Measurements from ENCODE around the gene WDR91.

WDR91 gene

DNA sequence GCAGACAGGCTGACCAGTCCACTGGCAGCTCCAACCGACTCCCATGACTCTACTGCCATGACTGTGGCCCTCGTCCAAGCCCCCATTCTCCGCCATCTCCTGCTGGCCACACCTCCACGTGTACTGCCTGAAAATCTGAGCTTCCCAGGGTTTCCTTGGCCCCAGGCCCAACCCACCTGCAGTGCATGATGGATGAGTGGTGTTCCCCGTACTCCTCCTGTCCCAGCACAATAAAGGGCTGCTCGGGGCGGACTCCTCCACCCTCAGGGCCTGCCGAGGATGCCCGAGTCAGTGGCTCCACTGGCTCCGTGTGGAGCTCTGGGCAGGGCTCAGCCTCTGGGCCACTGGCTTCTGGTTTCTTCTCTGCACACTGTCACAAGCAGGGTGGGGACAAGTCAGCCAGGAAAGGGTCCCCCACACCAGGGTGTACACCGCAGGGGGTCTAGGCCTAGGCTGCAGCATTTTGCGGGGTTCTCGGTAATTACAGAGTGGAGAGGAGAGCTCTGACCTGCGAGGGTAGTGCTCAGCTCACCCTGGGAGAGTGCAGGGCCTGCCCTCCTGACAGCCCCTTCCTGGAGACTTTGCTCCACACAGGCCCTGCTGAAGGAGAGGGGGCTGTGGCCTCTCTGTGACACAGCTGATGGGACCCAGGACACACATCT is 15.2 kb downstream of the WDR91 start:
- no peak for DNase-seq

DNA sequence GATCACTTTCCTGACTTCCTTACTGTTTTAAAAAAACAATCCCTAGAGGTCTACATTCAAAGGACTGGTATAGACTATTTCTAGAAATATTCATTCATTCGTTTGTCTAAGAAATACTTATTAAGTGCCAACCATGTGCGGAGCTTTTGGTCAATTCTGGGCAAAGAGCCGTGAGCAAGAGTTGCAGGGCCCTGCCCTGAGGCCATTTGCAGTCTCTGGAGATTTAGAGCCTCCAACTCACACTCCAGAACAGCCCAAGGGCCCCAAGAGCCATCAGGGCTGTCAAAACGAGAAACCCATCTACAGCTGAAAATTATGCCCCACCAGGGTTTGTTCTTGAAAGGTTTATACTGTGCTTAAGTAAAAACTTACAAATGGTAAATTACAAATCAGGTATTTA is 16.2 kb downstream of the WDR91 start:
- no peak for DNase-seq

DNA sequence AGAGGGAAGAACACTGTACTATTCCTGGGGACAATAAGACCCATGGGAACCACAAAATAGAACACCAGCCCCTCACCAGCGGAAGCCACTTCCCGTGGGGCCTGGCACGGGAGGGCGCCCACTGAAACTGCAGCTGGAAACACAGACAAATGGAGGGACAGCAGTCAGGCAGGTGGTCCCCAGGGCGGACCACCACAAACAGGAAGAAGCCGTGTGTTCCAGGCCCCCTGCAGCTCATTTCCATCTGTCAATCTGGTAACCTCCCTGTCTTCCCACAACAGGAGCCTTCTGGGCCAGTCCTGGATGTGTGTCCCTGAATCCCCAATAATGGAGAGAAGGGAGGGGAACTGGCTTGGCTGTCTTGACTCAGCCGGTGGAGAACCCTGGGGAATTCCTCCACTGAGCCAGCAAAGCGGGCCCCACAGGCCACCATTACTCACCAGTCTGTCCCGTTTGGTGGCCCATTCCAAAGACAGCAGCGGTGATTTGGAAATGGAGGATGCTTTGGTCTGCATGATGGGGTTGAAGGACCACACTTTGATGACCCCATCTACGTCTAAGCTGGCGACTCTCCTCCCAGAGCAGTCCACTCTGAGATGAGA is 16.7 kb downstream of the WDR91 start:
- DNase-seq: no peak

DNA sequence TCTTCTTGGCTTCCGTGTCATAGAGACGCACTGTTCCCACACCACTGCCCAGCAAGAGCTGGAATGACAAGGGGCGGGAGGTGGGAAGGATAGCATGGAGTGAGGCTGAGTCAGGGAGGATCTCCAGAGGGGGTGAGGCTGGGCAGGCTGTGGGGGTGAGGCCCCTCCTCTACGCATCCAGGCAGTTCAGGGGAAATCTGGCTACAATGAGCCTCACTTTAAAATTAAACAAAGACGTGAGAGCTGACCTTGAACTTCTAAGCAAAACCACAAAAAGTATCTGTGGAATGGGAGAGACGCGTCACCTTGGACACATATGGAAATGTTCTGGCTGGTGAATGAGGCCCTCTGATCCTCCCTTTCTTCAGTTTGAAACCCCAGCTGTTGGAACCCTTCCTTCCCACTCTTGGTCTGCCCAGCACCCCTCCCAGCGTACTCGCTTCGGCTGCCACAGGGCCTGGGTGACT is 17.7 kb downstream of the WDR91 start:
- no peak for DNase-seq

DNA sequence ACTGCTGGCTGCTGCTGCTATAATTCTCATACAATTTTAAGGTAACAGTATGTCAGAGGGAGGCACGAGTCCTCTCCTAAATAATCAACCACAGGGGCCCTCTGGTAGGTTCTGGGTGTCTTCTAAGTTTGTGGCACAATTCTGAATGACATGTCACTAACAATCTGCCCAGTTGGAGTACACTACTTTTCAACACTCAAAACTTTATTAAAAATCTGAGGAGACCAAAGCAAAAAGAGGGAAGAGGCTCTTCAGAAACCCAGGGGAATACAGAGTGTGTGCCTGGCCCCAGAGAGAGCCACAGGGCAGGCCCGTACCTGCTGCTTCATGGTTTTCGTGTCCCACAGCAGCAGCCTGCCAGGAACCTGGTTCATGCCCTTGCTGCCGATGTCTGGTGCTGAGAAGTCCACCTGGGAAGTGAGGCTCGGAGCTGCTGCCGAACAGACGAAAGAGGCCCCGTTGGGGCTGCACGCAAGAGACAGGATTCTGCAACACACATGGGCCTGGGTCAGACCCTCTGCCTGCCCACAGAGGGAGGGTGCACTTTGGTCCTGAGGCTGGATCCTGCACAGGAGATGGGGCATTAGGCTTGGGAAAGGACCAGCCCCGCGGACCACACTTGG is 18.3 kb downstream of the WDR91 start:
- DNase-seq: no peak

DNA sequence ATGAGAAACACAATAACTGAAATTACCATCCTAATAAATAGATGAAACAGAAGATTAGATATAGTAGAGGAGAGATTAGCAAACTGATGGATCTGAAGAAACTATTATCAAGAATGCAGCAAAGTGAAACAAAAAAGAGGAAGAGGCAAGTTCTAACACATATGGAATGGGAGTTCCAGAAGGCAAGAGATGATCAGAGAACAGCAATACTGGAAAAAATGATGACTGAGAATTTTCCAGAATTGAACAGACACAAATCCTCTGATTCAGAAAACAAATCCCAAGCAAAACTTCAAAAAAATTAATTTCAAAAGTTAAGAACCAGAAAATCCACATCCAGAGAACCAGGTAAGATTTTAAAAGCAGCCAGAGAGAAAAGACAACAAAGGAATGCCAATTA is 20.6 kb downstream of the WDR91 start:
- no peak for DNase-seq

DNA sequence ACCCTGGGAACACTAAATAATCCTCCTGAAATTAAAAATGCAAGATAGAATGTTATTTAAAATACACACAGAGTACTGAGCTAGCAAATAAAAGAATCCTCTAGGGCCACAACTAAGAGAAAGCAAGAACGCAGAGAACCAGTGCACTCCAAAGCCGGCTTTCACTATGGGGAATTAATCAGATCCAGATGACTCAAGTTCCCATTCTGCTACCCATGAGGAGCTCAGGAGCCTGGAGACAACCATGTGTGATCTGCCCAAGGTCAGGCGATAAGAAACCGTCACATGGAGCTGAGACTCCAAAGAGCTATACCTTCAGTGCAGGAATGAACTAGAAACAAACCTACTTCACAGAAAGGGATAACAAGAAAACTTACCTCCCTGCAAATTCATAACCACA is 21.4 kb downstream of the WDR91 start:
- no peak for DNase-seq

DNA sequence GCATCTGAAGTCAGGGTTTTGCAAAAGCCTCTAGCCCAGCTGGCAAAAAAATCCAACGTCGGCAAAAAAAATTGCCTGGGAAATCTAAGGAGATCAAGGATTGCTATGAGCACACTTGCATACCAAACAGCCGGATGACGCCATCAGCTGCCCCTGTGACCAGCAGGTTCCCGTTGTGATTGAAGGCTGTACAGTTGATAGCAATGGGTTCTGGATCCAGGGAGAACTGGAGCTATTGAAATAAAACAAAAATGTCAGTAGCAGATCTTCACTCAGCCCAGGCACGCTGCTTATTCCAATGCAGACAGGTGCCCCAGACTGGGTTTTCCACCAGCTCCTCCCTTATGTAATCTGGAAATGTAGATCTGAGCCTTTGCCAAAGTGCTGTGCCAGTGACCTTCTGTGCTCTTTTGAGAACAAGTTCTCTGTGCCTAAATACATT is 22.1 kb downstream of the WDR91 start:
- DNase-seq: no peak

DNA sequence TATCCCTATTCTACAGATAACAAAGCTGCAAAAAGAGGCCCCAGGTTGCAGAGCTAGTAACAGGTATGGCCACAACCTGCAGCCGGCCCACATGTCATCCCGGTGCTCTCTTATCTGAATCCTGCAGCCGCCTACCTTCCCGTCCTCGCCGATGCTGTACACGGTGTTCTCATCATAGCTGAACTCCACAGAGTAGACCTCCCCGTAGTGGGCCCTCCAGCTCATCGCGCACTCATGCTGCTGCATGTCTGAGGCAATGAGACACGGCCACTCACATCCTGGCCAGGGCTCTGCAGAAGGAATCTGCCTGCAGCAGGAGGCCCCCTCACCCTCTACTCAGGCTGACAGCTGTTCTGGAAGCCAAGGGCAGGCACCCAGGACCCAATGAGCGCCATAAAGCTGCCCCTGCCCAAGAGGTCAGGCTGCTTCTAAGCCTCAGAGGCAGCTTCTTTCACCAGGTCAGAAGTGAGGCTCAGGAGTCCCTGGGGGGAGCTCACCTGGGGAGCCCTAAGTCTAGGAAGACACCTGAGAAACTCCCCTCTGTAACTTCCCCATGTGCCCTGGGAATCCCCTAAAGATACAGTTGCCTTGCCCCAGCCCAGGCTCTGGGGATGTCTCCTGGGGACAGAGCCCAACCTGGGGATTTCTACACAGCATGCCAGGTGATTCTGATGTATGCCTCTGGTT is 22.9 kb downstream of the WDR91 start:
- DNase-seq: no peak

DNA sequence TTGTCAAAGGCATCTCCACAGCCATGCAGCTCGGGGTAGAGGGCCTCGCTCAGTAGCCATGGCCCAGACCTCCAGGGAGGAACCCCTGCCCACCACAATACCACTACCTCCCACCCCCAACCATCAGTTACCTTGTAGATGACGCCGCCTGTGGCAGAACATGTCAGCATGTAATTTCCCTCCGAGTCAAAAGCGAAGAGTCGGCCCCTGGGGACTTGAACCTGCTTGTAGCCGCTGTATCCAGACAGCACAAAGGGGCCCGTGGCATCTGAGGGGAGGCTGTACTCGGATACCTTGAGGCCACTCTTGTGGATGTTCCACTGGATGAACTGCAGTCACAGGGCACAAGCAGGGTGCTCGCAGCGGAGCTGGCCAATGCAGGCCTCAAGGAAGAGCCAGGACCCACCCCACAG is 24.5 kb downstream of the WDR91 start:
- DNase-seq: no peak

DNA sequence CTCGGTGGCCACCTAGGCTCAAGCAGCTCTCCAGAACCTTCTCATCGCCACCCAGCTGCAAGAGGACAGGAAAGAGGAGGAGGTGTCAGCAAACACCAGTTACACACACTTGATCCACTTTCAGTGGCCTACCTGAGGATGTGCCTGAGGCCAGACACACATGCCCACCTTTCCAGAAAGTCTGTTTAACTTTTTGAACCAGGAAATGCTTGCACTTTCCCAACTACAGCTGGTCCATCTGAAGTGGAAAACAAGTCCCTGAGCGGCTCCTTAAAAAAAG is 25.1 kb downstream of the WDR91 start:
- DNase-seq: no peak

DNA sequence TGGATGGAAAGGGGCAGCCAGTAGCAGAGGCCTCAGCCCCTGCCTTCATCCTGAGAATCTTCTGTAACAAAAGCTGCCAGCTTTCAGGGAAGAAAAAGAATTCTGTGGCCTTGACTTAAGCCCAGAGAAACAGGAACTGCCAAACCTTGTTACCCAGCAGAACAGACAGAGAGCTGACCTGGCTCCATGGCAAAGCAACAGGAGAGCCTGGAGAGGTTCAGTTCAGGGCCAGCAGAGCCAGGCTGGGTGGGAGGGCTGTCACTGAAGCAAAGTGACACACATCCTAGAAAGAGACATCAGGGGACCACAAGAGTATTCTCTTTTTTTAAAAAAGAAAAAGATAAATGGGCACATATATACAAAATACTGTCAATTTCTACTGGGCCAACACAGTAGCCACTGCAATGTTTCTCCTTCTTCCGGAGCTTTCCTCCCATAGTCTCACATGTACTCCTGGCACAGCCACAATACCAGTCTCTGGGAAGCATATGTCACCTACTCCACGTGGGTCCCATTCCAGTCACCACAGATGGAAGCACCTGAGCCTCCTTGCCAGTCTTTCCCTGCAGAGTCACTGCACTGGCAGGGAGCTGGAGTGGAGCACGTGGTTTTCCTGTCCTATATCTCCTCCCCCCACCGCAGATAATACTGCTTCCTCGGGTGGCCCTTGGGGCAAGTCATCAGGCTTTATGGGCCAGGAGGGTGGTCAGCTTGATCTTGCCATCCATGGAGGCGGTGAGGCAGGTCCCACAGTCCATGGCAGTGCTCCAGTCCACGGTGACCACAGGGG is 25.7 kb downstream of the WDR91 start:
- no peak for DNase-seq

DNA sequence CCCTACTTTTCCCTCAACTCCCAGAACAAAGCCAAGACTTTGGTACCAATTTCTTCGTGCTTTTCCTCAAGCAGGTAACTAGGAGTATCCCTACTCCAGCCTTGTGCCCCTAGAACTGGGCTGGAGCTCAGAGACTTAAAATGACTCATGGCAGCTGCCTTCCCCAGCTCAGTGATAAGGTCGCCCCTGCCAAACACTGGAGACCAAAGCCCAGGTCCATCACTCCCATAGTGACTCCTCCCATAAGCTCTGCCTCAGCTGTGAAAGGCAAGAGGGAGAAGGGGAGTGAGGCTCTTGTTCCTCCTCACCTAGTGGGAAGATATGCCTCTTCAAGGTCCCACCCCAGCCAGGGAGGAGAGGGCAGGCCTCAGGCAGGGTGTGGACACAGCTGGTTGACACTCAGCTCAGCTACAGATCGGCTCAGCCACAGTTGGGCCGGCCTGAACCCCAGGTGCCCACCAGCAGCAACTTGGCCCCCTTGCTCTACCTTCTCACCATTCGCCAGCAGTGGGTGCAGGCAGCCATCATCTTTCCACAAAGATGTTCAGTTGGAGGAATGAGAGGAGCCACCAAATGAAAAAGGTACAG is 27.0 kb downstream of the WDR91 start:
- DNase-seq: no peak

DNA sequence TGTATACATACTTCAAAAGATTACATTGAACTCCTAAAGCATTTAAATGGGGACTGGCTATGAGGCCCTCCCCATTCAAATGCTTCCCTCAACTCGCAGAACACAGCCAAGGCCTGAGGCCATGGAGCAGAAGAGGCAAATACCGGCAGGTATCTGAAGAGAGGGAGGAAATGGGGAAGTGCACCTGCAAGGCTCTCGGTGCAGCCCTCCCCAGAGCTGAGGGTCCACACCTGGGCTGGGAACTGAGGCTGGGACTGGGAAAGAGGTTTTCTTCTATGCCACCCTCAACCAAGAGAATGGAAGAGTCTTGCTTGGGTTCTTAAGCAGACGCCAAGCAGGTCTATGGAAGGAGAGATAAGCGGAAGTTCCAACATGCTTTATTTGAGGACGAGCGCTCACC is 27.8 kb downstream of the WDR91 start:
- no peak for DNase-seq

DNA sequence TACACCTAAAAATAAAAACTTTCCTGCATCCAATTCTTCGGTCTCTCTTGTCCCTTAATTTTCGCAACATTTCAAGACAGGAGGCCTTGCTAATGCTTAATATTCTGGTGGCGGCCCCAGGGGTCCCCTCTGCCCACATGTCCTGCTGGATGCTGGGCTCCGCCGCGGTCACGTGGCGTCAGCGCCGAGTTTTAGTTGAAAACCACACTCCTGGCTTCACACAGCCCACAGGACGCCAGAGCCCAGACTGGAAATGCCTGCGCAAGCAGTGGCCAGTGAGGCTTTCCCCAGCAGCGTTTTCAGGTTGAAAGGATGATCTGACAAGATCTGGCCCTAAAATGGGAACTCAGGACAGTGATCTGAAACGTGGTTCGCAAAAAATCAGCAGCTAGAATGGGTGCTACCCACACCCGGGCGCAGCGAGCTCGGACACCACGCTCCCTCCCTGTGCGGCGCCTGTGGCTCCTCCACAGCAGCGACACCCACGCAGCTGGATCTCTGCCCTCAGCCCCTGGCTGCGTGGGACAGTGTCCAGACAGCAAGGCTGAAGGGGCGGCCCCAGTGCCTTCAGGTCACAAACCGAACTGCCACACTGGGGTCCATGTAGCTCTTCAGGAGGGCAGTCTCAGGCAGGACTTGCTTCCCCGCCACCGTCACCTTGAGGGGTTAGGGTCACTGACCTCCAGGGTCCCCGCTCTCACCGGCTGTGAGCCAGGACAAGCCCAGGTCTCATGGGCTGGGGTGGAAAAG is 29.2 kb downstream of the WDR91 start:
- no peak for DNase-seq

DNA sequence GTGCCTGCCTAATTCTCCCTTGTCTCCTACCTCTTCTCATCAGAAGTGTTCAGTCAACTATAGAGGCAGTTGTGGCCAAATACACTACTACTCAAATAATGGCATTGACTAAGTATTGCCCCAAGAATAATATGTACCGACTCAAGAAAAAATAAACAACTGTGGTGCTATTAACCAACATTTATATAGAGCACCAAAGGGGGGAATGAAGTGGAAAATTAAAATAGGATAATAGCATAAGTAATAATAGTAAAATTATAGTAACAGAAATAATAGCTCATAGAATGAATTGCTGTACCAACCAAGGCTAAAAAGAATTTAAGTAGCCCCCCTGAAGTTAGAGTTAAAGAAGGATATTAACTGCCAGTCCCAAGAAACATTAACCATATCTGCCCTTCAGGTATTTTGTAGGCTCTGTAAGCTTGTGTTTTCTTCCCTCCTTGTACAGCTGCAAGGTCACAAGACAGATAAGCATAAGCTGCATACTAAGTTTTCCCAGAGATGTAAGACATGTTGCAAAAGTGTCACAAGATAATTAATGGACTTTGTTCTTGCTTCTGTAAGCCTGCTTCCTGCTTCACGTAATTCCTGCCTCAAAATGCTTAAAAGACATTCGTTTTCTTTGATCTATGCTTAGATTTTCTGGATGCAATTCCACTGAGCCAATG is 29.9 kb downstream of the WDR91 start:
- DNase-seq: no peak

DNA sequence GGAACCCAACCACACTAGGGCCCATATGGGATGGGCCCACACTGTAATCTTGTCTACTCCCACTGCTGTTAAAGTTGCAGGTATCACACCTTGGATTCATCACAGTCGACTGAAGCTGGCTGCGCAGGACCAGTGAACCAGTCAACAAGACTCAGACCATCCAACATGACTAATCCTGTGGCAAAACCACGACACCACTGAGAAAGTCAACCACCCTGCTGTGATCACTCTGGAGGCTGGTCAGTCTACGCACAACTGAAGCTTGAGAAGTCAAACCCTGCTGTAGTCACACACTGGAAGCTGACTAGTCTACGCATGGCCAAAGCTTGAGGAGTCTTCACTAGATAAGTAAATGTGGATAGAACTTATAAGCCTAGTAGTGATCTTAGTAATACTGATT is 31.2 kb downstream of the WDR91 start:
- no peak for DNase-seq

DNA sequence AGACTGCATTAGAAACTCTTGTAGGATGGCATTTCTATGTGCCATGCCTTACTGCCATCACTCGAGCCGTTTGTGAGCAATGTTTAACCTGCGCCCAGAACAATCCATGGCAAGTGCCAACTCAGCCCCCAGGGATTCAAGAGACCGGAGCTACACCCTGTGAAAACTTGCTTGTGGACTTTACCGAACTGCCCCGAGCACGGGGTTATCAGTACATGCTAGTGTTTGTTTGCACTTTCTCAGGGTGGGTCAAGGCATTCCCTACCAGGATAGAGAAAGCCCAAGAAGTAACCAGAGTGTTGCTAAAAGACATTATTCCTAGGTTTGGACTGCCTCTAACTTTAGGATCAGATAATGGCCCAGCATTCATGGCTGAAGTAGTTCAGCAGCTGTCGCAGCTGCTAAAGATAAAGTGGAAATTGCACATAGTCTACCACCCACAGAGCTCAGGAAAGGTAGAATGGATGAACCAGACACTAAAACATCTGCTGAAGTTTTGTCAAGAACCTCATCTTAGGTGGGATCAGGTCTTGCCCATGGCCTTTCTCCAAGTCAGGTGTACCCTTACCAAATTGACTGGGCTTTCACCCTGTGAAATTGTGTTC is 31.9 kb downstream of the WDR91 start:
- DNase-seq: no peak

DNA sequence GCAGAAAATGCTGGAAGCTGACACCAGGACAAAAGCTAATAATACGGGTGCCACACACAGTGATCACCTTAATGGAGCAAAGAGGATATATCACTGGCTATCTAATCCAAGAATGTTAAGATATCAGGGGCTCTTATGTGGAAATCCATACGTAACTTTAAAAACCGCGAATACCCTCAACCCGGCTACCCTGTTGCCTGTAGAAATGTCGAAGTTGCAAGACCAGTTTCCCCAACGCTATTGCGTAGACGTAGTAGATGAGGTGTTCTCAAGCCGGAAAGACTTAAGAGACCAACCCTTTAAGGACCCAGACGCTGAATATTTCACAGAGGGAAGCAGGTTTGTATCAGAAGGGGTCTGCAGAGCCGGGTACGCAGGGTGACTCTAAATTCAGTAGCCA is 33.0 kb downstream of the WDR91 start:
- DNase-seq: no peak

DNA sequence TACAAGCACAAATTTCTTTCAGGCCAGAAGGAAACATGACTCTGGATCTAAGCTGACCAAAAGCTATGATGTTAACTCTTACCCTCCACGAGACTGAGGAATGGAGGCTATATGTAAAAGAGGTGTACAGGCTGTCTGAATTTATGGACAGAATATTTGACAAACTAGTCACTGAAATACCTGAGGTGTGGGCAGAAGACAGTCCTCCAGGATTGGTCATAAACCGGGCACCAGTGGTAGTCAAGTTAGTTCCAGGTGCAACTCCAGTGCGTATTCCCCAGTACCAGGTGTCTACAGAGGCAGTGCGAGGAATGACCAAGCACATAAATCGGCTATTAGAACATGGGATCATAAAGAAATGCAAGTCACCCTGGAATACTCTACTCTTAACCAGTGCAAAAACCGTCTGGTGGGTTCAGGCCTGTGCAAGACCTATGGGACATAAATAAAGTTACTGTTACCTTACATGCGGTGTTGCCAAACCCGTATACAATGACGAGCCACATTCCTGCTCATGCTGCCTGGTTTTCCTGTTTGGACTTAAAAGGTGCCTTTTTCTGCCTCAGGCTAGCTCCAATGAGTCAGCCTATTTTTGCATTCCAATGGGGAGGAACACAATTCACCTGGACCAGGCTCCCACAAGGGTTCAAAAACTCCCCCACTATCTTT is 34.2 kb downstream of the WDR91 start:
- no peak for DNase-seq

DNA sequence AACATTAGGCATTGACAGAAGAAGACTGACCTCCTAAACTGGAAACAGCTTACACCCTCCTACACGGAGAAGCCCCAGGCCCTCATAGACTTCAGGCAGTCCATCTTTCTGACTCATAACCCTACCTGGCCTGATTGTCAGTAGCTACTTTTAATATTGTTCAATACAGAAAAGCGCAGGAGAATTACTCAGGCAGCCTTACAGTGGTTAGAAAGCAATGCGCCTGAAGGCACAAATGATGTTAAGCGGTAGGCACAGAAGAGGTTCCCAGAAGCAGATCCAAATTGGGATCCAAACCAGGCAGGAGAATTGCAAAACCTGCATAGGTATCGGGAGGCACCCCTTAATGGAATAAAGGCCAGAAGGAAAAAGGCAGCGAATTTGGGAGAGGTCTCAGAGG is 35.4 kb downstream of the WDR91 start:
- no peak for DNase-seq

All from SHP77 (cell line).